ENCODE measurements around the gene NBPF15.
"Not testable (repeated sequence)": the region's sequence is repeated elsewhere in the genome, so short reads cannot be mapped to it uniquely, and the experiment has no call there.

- TF ChIP-seq CTCF (conservative IDR thresholded peaks at IDR 0.05); ZFX (IDR thresholded peaks at IDR 0.05): not testable (repeated sequence)
Observed at GRCh38 chr1:144460686-144461085, 783 bp downstream of the NBPF15 start.
